GM19240 (cell line): ENCODE data around the gene APOBEC3A.
"Not testable (repeated sequence)": the region's sequence is repeated elsewhere in the genome, so short reads cannot be mapped to it uniquely, and the experiment has no call there.

ENCODE experiments used
- DNase-seq: peaks from one replicate; pipeline ENCODE4 v3.0.0; 2011; ENCODE audit warnings: low spot score; ENCODE audit not compliant: insufficient read length

The APOBEC3A gene

DNA sequence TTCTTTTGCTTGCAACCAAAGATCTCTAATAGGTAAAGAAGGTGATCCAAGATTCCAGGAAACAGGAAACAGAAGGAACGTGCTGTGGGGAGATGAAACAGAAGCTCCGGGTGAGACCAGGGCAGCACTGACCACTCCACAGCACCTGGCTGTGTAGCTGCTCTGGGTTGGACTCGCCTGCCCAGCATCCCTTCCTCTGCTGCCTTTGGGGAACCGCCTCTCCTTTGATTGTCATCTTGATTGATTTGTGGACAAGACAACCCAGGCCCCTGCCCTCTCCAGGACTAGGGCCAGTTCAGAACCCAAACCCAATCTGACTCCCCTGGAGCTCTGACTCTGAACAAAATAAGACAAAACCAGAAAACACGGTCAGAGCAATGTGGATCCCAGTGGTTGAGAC is 14.7 kb upstream of the APOBEC3A start:
- no peak for DNase-seq

DNA sequence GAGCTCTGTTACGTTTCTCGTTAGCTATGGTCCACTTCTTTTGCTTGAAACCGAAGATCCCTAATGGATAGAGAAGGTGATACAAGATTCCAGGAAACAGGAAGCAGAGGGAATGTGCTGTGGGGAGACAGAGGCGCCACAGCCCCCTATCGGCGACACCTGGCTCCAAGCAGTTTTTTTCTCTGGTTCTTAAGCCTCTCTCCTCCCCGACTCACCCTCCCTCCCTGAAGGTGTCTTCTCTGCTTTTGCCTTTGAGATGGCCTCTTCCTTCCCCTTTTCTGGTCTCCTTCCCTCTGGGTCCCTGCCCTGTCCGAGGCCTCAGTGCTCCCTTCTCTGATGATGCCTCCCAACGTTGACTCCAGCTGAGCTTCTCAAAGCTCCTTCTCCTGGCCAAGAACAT is 14.2 kb upstream of the APOBEC3A start:
- no peak for DNase-seq

DNA sequence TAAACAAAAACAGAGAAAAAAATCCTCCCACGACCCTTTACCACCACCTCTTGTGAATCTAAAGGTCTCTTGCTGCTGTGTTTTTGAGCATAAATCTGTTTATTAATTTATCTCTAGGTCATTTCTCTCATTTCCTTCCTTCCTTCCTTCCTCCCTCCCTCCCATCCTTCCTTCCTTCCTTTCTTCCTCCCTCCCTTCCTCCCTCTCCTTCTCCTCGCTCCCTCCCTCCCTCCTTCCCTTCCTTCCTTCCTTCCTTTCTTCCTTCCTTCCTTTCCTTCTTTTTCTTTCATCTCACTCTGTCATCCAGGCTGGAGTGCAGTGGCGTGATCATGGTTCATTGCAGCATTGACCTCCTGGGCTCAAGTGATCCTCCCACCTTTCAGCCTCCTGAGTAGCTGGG is 13.5 kb upstream of the APOBEC3A start:
- no peak for DNase-seq

DNA sequence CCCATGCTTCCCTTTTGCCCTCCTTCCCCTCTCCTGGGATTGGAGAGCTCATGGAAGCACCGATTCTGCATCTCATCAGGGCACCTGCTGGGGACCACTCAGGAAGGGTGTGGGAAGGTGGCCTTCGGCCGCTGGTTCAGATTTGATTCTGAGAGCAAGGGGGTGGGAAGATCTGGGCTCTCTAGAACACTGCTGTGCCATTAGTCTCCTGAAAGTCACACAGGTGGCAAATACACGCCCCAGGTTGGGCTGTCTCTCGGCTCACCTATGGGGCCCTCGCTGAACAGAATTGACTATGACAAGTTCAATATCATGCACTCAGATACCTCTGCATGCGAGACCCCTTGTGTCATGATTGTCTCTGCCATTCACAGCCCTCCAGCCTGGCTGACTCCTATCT is 12.8 kb upstream of the APOBEC3A start:
- DNase-seq: no peak

DNA sequence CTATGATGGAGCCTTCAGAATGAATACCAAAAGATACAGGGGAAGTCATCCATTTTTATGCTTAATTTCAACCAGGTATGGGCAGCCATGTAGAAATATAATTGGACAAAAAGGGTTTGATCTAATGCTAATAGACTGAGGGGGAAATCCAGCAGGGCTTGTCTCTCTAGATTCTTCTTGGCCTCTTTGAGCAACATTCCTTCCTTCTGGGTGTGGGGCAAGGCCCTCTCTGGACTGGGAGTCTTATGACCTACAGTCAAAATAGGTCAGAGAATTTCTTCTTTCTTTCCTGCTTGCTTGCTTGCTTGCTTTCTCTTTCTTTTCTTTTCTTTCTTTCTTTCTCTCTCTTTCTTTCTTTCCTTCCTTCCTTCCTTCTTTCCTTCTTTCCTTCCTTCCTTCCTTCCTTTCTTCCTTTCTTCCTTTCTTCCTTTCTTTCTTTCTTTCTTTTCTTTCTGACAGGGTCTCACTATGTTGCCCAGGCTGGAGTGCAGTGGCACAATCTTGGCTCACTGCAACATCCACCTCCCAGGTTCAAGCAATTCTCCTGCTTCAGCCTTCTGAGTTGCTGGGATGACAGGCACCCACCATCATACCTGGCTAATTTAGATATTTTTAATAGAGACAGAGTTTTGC is 11.6 kb upstream of the APOBEC3A start:
- DNase-seq: not testable (repeated sequence)

DNA sequence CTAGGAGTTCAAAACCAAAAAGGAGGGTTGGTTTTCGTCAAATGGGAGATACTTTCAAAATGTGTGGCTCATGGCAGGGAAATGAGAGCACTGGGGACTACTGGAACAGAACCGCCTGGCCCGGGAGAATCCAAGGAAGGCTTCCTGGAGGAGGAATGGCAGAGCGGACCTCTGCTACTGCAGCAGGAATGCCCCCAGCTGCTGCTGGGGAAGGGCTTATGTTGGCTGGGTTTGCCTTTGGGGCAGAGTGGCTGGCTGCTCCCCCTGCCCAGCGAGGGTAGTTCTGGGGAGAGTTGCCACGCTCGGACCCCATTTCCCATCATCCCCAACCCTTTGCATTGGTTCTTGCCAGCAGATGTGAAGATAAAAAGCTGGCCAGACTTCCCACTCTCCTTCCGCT is 10.6 kb upstream of the APOBEC3A start:
- no peak for DNase-seq

DNA sequence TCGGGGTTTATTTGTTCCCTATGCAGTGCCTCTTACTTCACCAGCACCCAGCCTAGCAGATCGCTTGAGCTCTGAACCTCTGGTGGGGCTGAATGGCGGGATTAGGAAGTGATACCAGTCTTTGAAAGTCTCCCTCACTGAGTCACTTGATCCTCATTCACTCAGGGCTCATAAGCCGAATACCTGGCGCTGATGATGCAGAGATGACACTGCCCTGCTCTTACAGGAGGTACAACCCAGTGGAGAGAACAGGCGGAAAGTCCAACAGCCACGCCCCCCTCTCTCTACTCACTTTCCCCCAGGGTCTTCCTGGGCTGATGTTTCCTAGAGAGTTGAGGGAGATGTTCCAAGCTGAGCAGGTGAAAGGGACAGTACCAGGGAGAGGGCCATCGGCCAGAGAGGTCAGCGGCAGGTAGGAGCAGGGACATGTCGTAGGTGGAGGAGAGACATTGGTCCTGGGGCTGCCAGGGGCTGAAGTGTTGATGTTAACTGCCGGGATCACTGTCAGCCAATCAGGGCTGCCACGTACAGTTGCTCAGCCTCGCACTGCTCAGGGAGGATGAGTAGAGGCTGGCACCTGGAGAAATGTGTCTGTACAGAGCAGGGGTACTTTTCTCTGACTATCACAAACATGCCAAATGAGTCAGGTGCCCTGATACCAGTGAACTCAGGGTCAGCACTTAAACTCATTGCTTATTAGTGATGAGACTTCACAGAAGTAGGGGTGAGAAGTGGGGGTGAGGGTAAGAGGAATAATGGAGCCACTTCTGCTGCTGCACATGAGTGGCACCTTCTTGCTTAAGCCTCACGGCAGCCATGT is 9.9 kb upstream of the APOBEC3A start:
- no peak for DNase-seq

DNA sequence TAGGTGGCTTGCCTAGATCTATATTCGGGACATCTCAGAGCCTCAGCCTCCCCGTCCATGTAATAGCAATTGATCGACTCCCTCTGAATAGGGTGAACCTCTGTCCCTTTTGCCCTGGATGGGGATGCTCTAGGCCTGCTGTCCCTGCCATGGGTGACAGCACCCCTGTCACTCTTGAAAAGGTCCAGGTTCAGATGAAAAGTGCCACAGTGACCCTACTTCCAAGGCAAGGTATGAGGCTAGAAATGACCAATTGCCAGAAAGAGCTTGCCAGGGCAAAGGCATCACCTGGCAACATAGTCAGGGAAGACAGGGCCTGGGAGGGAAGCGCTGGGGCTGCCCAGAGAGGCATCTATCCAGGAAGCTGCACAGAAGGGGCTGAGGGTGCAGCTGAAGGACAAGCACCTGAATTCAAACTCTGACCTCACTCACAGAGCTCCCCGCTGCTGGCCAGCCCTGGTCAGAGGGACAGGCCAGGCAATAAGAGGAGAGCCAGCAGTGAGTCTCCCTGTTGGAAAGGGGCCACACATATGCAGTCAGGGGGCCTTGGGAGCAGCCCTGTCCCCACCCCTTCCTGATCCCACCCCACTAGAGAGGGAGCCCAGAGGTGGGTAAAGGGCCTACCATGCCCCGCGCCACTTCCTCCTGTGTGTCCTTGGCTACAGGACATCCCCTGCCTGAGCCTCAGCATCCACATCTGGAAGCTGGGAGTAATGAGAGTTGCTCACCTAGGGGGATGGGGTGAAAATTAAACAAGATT is 9.0 kb upstream of the APOBEC3A start:
- DNase-seq: no peak

DNA sequence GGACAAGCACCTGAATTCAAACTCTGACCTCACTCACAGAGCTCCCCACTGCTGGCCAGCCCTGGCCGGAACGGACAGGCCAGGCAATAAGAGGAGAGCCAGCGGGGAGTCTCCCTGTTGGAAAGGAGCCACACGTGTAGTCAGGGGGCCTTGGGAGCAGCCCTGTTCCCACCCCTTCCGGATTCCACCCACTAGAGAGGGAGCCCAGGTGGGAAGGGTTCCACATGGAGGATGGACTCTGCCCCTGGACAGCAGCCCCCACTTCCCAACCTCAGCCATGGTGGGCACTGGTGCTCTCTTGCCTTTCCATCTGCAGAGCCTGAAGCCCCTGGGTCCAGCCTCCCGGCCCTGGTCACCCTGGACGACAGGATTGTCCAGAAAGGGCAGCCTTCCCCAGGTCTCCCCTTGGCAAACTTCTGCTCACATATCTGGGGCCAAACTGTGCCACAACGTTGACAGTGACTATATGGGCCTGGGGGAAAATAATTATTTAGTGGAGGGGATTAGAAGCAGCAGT is 7.5 kb upstream of the APOBEC3A start:
- no peak for DNase-seq

DNA sequence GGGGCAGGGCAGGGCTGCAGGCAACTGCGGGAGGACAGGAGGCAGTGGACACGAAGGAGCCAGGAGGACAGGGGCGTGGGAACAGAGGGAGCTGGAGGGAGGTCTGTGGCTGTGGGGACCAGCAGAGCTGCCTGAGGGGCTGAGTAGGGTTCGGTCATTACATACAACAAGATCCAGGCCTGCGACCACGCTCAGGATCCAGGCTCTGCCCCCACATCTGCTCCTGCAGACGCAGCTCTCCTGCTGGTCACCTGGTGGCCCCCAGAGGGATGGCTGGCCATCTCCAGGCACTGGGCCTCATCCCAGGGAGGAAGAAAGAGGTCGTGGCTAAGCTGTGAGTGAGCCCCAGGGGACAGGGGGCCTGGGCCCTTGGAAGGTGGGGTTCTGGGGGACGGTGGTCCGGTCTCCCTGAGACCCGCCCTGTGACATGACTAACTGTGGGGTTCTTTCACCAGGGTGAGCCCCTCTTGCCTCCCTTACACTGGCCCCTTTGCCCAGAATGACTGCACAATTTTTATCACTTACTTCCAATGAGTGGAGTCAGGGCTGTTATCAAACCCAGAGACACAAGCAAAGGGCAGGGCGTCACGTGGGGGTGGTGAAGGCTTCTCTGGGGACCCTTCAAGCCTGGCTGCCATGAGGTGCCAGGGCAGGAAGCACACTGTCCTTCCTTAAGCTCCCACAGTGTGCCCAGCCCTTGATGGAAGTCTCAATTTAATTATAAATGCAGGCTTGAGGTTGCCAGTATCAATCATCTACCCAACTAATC is 6.7 kb upstream of the APOBEC3A start:
- no peak for DNase-seq

DNA sequence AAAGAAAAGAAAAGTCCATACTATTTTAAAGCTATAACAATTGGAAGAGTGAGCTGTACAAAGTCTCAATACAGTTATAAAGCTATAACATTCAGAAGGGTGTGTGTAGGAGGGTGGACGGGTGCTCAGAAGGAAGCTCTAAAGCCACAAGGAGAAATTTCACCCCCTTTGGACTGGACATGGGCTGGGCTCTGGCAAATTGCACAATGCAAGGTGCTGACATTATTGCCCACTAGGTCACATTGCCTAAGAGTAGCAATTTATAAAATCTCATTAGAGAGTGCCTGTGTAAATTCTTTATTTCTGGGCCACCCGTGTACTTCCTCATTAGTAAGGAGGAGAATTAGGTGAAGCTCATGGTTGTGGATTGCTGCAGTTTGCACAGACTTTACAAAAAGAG is 5.7 kb upstream of the APOBEC3A start:
- no peak for DNase-seq

DNA sequence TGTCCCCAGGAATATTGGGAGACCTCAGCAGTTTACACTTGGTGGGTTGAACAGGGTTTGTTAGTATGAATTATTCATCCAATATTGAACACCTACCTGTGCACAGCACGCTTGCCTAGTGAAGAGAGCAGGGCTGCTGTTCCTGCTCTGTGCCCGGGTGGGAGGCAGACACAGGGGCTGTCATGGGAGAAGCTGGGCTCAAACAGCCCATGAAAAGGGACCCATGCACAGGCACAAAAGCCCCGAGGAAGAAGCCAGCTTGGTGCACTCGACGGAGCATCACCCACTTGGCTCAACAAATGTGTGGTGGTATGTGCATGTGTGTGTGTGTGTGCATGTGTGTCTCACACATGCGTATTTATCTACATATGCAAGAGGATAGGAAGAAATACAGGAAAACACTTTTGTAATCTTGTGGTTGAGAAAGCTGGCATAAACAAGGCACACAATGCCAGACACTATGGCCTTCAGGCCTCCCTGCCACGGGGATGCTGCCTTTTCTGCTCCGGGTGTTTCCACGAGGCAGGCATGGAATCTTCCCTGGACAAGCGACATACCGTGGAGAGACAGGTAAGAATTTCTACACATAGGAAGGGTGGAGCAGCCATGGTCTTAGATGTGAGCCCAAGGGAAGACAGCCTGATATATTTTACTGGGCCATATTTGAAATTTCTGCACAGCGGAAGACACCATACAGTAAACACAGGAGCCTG is 5.0 kb upstream of the APOBEC3A start:
- DNase-seq: no peak

DNA sequence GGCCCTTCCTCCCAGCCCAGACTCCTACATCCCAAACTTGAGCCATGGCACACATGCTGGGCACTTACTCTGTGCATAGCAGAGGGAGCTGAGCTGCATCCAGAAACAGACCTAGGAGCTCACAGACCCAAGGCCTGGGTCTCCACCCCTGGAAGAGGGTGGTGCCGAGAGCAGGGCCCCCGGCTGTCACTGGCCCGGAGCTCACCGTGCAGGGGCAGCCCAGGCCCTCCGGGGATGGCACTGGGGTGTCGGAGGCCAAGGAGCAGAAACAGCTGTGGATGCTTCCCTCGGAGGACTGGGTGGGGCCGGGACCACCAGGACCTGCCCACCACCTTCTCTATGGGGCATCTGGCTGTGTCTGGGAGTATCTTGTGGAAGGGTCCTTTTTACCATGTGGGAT is 4.3 kb upstream of the APOBEC3A start:
- no peak for DNase-seq

DNA sequence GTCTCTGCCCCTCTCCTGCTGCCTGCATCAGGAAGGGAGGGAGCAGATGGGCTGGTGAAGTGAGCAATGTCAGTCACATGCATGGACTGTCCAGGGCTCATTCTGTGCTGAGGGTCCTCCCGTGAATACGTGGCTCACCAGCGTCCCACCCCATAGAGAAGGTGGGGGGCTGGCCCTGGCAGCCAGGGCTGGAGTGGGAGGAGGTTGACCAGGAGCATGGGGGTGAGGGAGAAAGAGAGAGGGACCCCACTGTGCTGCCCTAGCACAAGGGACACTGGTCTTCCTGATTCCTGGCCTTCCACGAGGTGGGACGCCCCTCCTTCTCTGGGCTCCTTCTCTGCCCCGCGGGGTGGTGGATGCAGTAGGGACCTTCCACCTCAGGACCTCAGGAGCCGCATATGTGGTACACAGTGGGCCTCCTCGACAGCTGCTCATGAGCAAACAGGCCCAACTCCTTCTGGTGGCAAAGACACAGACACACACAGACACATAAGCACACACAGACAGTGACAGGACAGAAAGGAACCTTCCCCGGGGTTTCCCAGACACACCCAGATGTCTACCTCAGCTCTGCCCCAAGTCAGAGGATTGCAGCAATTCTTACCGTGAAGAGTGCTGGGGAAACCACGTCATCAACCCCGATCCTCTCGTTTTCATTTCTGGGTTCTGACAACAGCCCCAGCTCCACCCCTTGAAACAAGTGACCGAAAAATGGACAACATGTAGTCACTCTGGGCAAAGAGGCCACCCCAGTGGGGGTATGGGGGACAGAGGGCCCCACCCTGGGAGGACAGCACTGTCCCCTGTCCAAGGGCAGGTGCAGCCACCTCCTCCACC is 3.6 kb upstream of the APOBEC3A start:
- peak; percentile 86 for DNase-seq

DNA sequence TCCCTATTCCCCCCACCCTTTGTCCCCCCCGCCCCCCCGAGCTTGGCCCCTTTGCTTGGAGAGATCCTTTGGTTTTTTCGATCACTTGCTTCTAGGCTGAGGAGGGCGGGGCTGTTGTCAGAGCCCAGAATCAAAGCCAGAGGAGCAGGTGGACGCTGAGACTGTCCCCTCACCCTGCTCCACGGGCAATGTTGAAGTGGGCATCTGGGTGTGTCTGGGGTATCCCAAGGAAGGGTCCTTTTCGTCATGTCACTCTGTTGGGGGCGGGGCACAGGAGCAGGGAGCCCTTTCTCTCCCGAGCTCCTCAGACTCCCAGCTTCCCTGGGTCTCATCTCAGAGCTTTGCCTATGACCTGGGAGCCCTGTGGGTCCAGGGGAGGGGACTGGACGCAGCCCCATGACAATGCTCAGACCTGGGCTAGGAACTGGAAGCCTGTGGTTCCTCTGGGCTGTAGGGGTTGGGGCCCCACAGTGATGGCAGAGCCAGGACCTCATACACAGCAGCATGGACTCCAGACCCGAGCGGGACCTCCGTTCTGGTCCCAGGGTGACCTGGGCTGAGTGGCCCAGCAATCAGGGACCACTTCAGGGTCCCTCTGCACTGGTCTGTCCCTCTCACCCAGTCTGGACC is 2.9 kb upstream of the APOBEC3A start:
- DNase-seq: no peak

DNA sequence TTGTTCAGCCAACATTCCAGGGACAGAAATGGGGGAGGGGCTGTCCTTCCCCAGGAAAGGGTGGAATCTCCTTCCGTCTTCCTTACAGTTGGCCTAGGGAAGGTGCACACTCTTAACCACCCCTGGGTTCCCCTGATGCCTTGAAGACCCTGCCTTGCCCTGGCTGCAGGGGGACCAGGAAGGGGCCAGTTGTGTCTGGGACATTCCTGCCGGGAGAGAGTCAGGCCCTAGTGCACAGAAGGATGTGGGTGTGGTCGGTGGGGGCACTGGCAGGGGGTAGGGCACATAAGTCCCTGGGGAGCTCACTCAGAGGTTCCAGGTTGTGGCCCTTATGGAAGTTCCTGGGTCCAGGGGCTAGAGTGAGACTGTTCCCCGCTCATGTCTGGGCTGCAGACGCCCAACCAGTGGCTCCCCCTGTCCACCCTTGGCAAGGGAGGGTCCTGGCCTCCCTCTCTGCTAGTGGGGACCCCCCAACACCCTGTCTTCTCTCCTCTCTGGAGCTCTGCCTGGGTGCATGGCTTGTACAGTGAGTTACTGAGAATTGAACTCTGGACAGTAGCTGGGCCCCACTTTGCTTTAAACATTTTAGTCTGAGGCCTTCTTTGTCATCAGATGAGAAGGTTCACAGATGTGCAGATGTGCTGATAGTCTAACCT is 2.0 kb upstream of the APOBEC3A start:
- no peak for DNase-seq

DNA sequence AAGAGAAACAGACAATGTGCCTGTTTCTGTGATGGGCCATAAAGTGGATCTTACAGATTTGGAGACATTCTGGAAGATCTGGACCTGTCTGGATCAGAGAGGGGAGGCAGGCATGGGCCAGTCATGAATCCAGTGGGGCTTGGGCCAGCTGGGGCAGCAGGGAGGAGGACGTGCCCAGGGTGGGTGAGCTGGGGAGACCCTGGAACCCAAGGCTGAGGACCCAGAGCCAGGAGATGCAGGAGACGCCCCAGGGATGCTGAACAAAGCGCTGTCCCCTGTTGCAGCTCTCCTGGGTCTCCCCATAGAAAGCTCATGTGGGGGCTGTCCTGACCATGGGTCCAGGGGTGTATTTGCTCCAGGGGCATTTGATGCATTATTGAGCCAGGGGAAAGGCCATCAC is 1.5 kb upstream of the APOBEC3A start:
- no peak for DNase-seq

DNA sequence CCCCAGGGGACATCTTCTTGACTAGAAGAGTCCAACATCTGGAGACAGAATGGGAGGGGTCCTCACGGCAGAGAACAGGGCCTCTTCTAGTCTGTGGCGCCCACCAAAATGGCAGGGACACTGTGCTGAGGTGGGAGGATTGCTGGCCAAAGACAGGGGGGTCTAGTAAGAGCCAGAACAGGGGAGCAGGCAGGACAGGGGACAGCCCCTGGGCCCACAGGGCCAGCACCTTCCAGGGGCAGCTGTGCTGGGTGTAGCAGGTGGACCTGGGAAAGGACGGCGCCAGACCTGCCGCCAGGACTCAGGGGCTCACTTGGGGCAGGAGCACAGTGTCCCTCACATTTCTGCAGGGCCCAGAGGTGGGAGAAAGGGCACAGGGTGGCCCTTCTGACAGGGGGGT is 858 bp upstream of the APOBEC3A start:
- DNase-seq: no peak
